GM18526 (cell line): Measurements from ENCODE around the gene WWOX.

ENCODE experiments used
- POLR2A ChIP-seq: IDR thresholded peaks from 3 replicates; pipeline ENCODE4 v1.6.1; 2011; ENCODE audit not compliant: insufficient read length; ENCODE audit errors: extremely low read depth

WWOX gene

DNA sequence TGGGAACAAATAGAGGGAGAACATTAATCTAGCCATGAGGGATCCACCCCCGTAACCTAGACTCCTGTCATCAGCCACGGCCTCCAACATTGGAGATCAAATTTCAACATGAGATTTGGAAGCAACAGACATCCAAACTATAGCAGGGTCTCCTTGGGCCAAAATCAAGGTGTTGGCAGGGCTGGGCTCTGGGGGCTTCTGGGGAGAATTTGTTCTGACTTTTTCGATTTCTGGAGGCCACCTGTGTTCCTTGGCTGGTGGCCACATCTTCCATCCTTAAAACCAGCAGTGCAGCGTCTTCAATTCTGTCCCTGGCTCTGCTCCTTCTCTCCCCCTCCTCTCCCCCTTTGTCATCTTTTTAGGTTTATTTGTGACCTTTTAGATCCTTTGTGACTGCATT, 546.2 kb downstream of the WWOX start:
- TF ChIP-seq POLR2A = no peak

DNA sequence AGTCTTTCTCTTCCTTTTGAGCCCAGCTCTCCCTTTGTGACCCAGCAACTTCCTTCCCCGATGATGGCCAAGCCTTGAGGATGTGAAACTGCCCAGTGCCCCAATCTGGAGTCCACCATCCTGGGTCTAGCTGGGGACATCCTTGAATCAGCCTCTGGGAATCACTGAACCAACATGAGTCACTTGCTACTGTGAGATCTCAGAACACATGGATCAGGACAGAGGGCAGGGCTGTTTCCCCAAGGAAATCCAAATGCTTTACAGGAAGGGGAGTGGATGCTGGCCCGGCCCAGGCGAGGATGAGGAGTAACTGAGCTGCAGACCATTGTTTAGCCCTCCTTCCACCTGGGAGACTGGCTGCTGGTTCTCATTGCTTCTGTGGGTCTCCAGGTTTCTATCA, 547.6 kb downstream of the WWOX start:
- TF ChIP-seq POLR2A = no peak

DNA sequence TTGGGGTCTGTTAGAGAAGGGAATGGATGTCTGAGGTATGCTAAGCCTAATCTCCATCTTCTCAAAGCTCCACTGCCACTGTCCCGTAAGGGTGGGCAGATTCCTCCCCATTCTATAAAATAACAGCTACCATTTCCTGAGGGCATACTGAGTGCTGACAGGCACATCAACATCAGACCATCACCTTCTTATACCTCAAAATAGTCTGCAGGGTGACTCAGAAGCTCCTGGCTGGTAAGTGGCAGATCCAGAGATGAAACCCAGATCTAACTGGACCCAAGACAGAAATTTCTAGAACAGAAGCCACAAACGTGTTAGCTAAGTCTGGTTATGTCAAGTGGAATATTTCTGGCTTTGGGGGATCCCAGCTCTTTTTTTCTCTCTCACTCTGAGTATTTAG, 548.0 kb downstream of the WWOX start:
- TF ChIP-seq POLR2A = no peak

DNA sequence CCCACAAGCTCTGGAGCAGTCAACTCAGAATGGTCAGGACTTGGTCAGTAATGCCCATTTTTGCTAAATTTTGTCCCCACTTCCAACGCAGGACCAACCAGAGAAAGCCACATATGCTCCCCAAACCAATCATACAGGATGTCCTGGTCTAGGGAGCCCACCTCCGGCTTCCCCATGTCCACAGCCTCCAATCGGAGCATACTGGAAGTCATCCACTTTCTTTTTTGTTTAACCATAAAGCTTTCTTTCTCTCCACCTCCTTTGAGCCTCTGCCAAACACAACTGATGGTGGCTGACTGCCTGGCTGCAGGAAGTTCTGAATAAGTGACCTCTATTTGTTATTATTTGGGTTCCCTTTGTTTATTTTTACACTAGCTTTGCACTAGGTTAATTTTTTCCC, 549.1 kb downstream of the WWOX start:
- TF ChIP-seq POLR2A = no peak

DNA sequence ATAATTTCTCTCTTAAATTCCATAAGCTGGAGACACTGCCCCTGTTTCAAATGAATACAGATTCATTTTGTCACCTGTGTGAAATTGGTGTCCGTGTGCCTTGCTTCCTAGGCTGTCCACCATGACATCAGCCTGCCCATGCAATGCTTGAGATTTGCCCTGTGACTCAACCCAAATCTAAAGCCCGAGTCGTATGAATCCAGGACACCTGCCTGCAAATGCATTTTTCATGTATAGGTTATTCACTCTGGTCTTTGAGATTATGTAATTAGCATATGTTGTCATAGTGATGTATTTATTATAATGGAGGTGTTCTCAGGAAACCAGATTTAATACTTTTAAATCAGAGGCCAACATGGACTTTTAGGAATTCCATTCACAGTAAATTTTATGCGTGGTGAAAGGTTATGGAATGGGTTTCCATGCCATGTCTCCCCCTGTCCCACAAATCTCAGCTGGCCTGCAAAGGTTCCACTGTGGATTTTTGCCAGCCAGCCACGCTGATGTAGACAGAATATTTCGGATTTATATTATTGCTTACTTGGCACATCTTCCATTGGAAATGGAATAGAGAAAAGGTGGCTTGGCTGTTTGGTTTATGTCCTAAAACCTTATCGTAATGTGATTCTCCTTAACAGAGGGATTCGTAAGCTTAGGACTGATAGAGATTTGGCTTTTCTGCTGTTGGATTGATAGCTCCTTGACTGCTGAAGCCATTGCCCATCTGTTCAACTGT, 551.1 kb downstream of the WWOX start:
- no peak for TF ChIP-seq POLR2A

DNA sequence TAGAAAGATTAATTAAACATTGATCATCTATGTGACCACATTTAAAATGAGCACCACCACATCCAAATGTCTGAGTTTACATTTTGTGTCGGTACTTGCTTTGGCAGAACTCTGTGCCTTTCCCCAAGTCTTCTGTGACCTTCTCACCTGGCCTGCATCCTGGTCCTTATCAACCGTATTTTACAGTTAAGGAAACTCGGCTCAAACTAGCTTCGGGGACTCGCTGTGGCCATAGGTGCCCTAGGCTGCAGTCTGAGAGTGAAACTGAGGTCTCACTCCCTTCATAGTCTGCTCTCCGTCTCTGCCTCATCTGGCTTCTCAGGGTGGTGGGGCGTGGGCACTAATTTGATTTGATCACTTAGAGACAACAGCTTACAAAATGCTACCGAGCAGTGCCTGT, 555.5 kb downstream of the WWOX start:
- no peak for TF ChIP-seq POLR2A

DNA sequence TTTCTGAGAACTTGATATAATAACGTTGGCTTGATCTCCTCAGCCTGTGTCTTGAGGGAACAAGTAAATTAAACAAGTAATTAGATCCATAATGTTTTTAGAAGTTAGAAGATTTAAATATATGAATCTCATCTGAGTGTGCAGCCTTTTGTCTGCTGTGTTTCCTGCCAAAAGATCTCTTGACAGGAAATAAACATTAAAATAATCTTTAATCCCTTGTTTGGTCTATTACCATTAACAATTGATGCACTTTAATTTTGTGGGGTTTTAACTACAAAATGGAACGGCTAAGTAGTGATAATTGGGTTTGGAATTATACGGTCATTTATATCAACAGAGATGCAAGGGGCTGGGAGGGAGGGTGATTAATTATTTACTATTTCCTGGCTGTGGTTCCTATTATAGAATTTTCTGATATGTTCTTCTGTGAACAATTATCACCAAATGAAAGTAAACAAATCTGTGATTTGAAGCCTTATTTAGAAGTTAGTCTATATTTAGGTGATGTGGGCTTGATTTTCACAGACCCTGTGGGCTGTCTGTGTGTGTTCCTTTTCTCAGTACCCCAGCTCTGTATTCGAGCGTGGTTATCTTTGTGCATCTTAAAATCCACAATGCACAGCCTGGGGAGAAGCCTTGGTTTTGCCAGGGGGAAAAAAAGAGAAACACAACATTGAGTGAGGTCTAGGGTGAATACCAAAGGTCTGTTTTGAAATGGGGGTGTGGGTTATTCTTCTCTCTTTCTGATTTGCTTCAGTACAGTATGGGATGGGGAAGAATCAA, 556.1 kb downstream of the WWOX start:
- TF ChIP-seq POLR2A = no peak

DNA sequence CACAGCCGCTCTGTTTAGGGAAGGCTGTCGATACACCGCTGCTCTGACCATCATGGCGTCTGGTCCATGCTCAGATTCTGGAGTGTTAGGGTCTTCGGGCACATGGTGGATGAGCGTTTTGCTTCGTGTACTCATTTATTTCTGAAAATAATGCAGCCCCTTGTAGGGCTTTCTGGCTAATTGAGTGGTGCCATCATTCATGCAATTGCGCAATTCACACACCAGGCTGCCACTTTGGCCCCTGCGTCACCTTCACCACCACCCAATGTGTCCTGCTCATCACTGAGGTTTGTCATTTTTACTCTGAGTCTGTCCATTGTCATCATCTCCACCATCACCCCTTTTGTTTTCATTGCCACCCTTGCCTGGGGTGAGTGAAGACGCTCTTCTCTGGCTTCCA, 557.4 kb downstream of the WWOX start:
- no peak for TF ChIP-seq POLR2A

DNA sequence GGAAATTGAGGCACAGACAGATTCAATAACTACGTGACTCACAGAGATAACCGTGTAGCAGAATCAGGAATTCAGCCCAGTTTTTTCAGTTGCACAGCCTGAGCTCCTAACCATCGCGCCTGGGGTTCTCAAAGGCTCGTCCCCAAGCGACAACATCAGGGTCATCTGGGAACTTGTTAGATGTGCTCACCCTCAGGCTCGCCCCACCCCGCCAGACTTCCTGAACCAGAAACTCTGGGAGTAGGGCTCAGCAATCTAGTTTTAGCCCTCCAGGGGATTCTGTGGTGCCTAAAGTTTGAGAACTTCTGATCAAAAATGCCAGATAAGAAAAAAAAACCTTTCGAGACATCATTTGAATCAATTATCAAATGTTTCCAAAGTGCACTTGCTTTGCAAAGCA, 559.8 kb downstream of the WWOX start:
- no peak for TF ChIP-seq POLR2A

DNA sequence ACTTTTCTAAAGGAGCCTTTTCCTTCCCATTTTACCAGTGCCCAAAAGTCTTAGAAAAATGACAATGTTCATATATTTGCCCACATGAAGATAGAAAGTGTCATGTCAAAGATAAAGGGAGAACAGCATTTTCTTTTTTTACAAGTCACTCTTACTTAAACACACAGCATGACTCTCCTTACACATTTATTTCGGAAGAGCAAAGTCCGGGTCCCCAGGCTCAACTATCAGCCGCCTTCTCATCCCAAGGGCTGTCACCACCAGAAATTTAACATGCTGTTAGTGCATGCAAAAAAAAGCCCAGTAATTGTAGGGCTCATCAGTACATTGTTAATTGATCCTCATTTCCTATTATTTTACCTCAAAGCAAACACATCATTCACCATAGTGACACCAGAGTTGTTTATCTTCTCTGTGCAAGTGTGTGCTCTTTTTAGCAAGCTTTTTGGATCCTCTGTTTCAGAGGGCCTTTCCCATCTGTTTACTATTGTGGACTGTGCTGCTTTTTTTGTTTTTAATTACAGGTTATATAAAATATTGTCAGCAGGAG, 560.3 kb downstream of the WWOX start:
- TF ChIP-seq POLR2A = no peak

DNA sequence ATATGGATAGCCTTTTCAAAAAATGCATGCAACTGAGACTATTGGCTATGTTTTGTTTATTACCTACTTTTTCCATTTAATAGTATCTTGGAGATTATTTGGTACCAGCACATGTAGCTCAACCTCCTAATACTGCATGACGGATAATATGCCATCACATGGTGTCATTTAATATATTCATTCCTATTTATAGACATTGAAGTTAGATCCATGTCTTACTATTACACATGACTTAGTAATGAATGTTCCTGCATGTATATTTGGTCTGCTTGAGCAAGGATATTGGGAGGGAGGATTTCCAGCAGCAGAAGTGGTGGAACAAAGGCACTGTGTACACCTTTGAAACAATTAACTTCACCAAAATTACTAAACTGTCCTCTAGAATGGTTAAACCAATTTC, 561.3 kb downstream of the WWOX start:
- no peak for TF ChIP-seq POLR2A

DNA sequence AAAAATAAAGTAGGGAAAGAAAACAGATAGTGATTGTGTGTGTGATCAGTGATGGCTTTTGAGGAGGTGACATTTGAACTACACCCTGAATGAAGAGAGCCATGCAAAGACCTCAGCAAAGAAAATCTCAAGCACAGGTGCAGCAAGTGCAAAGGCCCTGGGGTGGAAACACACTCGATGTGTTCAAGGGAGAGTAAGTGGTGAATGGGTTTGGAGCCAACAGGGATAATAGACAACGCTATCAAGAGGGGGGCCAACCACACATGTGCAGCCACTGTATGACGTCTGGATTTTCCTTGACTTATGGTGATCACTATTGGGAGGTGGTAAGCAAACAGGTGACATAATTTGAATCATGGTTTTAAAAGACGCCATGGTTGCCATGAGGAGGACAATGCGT, 564.2 kb downstream of the WWOX start:
- no peak for TF ChIP-seq POLR2A

DNA sequence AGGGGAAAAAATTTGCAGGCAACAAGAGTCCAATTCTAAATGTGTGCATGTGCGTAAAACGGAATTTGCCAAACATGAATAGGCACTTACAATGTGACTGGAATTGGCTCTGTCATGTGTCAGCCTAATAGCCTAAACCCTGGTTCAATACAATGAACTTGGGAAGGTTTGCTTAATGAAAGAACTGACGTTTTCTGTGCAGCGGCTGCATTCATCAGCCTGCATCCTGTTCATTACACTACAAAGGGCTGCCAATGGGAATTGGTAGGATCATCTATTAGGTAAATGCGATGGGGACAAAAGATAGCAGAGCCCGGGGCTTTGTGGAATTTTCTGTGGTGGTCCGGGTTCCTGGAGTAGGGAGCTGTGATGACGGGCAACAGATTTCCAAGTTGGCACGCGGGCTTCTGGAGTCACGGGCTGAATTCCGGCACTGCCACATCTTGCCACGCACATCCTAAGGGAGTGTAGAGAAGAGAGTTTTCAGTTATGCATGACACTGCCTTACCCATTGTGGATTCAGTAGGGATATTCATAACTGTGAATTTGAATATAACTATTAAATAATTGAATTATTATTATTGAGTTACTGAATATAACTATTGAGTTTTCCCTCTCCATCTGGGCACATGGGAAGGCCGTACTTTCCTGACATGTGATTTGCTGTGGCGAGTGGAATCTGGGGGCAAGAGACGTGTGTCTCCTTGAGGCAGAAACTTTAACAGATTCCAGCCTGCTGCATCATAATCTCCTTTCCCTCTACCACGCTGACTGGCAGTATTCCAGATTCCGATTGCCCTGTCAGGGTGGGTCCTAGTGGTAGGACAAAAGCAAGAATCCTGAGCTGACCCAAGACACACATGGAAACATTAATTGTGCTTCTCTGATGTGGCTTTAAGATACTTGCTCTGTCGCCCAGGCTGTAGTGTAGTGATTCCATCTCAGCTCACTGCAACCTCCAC, 565.6 kb downstream of the WWOX start:
- TF ChIP-seq POLR2A = no peak

DNA sequence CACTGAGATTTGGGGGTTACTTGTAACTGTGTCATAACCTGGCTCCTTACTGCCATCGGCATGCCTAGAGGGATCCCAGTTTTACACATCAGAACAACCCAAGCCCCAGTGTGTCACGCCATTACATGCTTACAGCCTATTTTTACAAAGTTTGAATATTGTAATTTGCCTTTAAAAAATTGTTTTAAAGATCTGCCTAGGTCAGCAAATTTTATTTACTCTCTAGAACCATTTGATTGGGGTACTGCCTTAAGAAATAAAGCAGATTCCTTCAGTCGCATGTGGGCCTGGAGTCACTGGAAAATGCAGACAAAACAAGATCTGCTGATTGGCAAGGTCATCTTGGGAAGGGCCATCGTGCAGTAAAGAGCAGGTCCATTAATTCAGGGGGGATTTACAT, 566.9 kb downstream of the WWOX start:
- no peak for TF ChIP-seq POLR2A

DNA sequence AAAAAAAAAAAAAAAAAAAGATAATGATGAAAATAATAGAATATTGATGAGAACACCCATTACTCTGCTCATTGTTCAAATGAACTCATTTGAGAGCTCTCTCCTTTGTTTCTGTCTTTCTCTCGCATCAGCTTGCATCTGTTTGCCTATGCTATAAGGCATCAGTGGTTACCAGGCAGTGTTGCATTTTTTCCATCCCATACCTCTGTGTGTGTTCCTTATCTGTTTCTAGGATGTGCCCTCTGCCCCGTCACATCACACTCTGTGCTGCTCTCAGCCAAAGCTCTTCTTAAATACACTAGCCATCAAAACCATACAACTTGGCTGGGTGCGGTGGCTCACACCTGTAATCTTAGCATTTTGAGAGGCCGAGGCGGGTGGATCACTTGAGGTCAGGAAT, 568.2 kb downstream of the WWOX start:
- TF ChIP-seq POLR2A = no peak
